ENCODE results near the gene TRIB2. TPM values are rescaled to one million over a fixed set of nuclear protein-coding genes. Genes with fewer than 3 reads are reported as not detected.

Gene TRIB2
- total and polyA plus RNA-seq, 5 experiments from 2014 or later: 22.5 to 85.1 (median 30.5) TPM

DNA sequence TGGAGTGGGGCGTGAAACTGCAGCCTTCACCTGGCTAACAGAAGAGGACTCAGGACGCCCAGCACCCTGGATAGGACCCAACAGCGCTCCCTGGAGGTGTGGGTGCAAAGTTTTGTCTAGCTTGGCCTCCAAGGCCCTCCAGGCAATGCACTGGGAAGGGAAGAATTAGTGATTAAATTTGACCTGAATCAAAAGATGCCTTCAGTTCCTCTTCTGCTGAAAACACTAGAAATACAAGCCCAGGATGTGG lies 779 bp upstream of the TRIB2 start:
- Mint-ChIP-seq H3K4me1 (peaks cover 33 to 62% (median 51%) of the 10 kb centered on the region in 4 donors), H3K9me3 (no peaks in the 10 kb centered on the region), H3K4me3 (peak overlapping the region; percentile 87 to 100 (median 94)), H3K27ac (peak overlapping the region; percentile 93 to 98 (median 96)), H3K36me3 (no peaks in the 10 kb centered on the region), H3K27me3 (no peaks in the 10 kb centered on the region)
- peak; percentile 63 to 88 (median 75) for DNase-seq
- ATAC-seq: peak; percentile 37 to 38
- POLR2A ChIA-PET: interaction anchor here (0.5 to 4.2 kb wide), 23 partner anchors 9 to 851 kb away, joined by 3 to 43 read pairs (median 4); no protein-coding TSS in a partner anchor

GRCh38 chr2:12717191-12718014 lies 667 bp downstream of the TRIB2 start:
- Mint-ChIP-seq H3K4me3 (peak overlapping the region; percentile 92 to 100 (median 100)), H3K9me3 (no peaks in the 10 kb centered on the region), H3K36me3 (peaks cover 0 to 9% (median 0%) of the 10 kb centered on the region in 3 donors), H3K4me1 (peaks cover 38 to 63% (median 55%) of the 10 kb centered on the region in 4 donors), H3K27ac (peak overlapping the region; percentile 90 to 98 (median 96)), H3K27me3 (no peaks in the 10 kb centered on the region)
- peak; percentile 30 to 31 for ATAC-seq
- POLR2A ChIA-PET: interaction anchor here (0.6 to 4.2 kb wide), 24 partner anchors 8 to 884 kb away, joined by 3 to 43 read pairs (median 6); no protein-coding TSS in a partner anchor
- DNase-seq: peak; percentile 43 to 82 (median 64)

- Mint-ChIP-seq H3K27ac (peak overlapping the region; percentile 90 to 98 (median 96)), H3K36me3 (peaks cover 0 to 15% (median 2%) of the 10 kb centered on the region in 3 donors), H3K4me3 (peak overlapping the region; percentile 92 to 100 (median 100)), H3K27me3 (no peaks in the 10 kb centered on the region), H3K4me1 (peaks cover 38 to 70% (median 62%) of the 10 kb centered on the region in 4 donors), H3K9me3 (no peaks in the 10 kb centered on the region)
- ATAC-seq (peak; percentile 7 to 8), DNase-seq (peak in 7 of 10 donors; percentile 11 to 41 (median 28))
- POLR2A ChIA-PET: interaction anchor here (0.8 to 4.2 kb wide), 15 partner anchors 7 to 885 kb away, joined by 3 to 43 read pairs (median 7); no protein-coding TSS in a partner anchor
These were observed 1.4 kb downstream of the TRIB2 start for GRCh38 chr2:12718015-12718671.

- H3K4me1 Mint-ChIP-seq: peaks cover 41 to 77% (median 69%) of the 10 kb centered on the region in 4 donors
- H3K36me3 Mint-ChIP-seq: peaks cover 0 to 22% (median 9%) of the 10 kb centered on the region in 3 donors
- H3K27ac Mint-ChIP-seq: peak overlapping the region; percentile 81 to 98 (median 96)
- no peaks in the 10 kb centered on the region for H3K27me3 Mint-ChIP-seq
- DNase-seq: peak in 6 of 10 donors; percentile 3 to 33 (median 23)
- POLR2A ChIA-PET: interaction anchor here (1.0 to 4.2 kb wide), 3 partner anchors 10 to 212 kb away, joined by 5 to 43 read pairs (median 22); no protein-coding TSS in a partner anchor
- no peak for ATAC-seq
- peak overlapping the region; percentile 92 to 100 (median 100) for H3K4me3 Mint-ChIP-seq
- no peaks in the 10 kb centered on the region for H3K9me3 Mint-ChIP-seq
These were observed 2.1 kb downstream of the TRIB2 start for GRCh38 chr2:12718711-12719399.

GRCh38 chr2:12719400-12720277 lies 2.9 kb downstream of the TRIB2 start:
- H3K4me1 Mint-ChIP-seq: peaks cover 44 to 79% (median 70%) of the 10 kb centered on the region in 4 donors
- H3K27ac Mint-ChIP-seq: peak overlapping the region; percentile 81 to 98 (median 96)

DNA sequence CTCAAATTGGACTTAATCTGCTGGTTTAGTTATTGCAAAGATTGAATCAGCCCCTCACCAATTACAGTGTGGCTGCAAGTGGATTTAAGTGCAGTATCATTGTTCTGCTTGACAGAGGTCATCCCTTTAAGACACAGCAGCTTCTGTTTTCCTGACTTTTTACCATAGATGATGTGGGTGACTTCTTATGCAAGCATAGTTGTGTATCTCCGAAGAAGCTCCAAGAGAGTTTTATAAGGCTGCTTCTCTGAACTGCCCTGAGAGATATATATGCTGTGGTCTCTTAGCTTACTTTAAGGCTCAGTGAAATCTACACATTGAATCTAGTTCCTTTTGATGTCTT lies 3.5 kb downstream of the TRIB2 start:
- ATAC-seq (no peak), DNase-seq (no peak)
- peak overlapping the region; percentile 92 to 100 (median 100) for H3K4me3 Mint-ChIP-seq
- peaks cover 47 to 79% (median 70%) of the 10 kb centered on the region in 4 donors for H3K4me1 Mint-ChIP-seq
- H3K27ac Mint-ChIP-seq: peak overlapping the region in 4 of 10 donors; percentile 4 to 97 (median 24)
- no peaks in the 10 kb centered on the region for H3K9me3 Mint-ChIP-seq
- peaks cover 6 to 36% (median 20%) of the 10 kb centered on the region in 3 donors for H3K36me3 Mint-ChIP-seq
- no peaks in the 10 kb centered on the region for H3K27me3 Mint-ChIP-seq
- POLR2A ChIA-PET: interaction anchor here (0.7 to 1.6 kb wide), 2 partner anchors 10 to 211 kb away, joined by 3 to 6 read pairs; no protein-coding TSS in a partner anchor

More at GRCh38 chr2:12719400-12720277, 2.9 kb downstream of the TRIB2 start:
- Mint-ChIP-seq H3K4me3 (peak overlapping the region; percentile 92 to 100 (median 100)), H3K27me3 (no peaks in the 10 kb centered on the region), H3K9me3 (no peaks in the 10 kb centered on the region), H3K36me3 (peaks cover 3 to 30% (median 15%) of the 10 kb centered on the region in 3 donors)
- POLR2A ChIA-PET: interaction anchor here (1.6 kb wide), 1 partner anchor 212 kb away, joined by 6 read pairs; no protein-coding TSS in a partner anchor
- ATAC-seq (no peak), DNase-seq (no peak)

- no peak for DNase-seq
- no peaks in the 10 kb centered on the region for H3K9me3 Mint-ChIP-seq
- H3K27me3 Mint-ChIP-seq: no peaks in the 10 kb centered on the region
- H3K36me3 Mint-ChIP-seq: peaks cover 6 to 42% (median 23%) of the 10 kb centered on the region in 3 donors
- POLR2A ChIA-PET: interaction anchor here (0.6 to 1.6 kb wide), 3 partner anchors 9 to 211 kb away, joined by 3 to 6 read pairs (median 4); no protein-coding TSS in a partner anchor
- H3K4me1 Mint-ChIP-seq: peaks cover 46 to 75% (median 70%) of the 10 kb centered on the region in 4 donors
- peak overlapping the region in 2 of 10 donors; percentile 19 to 97 for H3K27ac Mint-ChIP-seq
- peak overlapping the region; percentile 92 to 100 (median 100) for H3K4me3 Mint-ChIP-seq
- no peak for ATAC-seq
These were observed 4.1 kb downstream of the TRIB2 start for GRCh38 chr2:12720754-12721378.

DNA sequence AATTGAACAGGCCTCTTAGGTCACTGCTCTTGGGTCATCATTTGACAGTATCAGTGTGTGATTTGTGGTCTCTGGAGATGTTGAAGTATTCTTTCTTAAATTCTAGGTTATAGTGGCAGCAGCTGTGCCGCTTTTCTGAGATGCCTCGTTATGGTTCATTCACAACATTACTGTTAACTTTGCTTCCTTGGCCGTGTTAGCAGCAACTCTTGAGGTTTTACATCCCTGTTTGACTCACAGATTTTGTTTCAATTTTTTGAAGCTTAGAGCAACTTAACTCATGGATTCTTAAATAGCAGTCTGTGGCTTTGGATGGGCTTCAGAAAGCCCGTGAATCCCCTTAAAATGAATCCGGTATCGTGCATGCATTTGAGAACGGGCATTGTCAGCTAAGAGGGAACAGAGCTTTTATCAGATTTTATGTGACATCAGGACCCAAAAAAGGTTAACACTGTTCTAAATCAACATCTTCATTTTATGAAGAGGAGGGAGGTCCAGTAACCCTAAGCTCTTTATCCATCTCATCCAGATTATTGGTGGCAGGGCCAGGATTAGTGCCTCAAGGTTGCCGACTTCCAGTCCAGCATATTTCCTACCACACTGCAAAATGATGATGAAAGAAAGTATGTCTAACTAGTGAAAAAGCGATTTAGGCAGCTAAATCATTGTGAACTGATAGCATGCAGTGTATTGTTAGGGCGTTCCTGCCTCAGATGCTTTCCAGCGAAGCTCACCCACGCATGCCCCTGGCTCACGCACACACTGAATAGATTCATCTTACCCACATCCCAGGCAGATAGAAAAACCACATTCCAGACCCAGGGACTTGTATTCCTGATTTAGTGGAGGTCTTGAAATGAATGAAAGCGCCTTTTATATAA lies 5.1 kb downstream of the TRIB2 start:
- peak overlapping the region in 3 of 10 donors; percentile 22 to 97 (median 31) for H3K27ac Mint-ChIP-seq
- peaks cover 6 to 50% (median 23%) of the 10 kb centered on the region in 3 donors for H3K36me3 Mint-ChIP-seq
- peak overlapping the region in 9 of 10 donors; percentile 20 to 100 (median 99) for H3K4me3 Mint-ChIP-seq
- POLR2A ChIA-PET: interaction anchor here (0.6 to 1.0 kb wide), 2 partner anchors 11 to 18 kb away, joined by 4 read pairs; no protein-coding TSS in a partner anchor
- H3K27me3 Mint-ChIP-seq: no peaks in the 10 kb centered on the region
- H3K9me3 Mint-ChIP-seq: no peaks in the 10 kb centered on the region
- no peak for DNase-seq
- no peak for ATAC-seq
- peaks cover 44 to 82% (median 76%) of the 10 kb centered on the region in 4 donors for H3K4me1 Mint-ChIP-seq

- Mint-ChIP-seq H3K36me3 (peaks cover 6 to 50% (median 25%) of the 10 kb centered on the region in 3 donors), H3K4me1 (peaks cover 45 to 90% (median 85%) of the 10 kb centered on the region in 4 donors), H3K27ac (peak overlapping the region in 1 of 10 donors; percentile 97), H3K9me3 (no peaks in the 10 kb centered on the region), H3K4me3 (peak overlapping the region in 4 of 10 donors; percentile 5 to 100 (median 100)), H3K27me3 (no peaks in the 10 kb centered on the region)
- ATAC-seq (no peak), DNase-seq (no peak)
- POLR2A ChIA-PET: interaction anchor here (1.0 to 1.2 kb wide), 2 partner anchors 10 to 209 kb away, joined by 3 to 4 read pairs; no protein-coding TSS in a partner anchor
These were observed 5.9 kb downstream of the TRIB2 start for GRCh38 chr2:12722447-12723316.

Data from naive thymus-derived CD8-positive, alpha-beta T cell (primary cell).